Chondrocyte (in vitro differentiated cells): ENCODE measurements around the gene AP3M1. TPM values are rescaled to one million over a fixed set of nuclear protein-coding genes. Genes with fewer than 3 reads are reported as not detected.

Experiments
- DNase-seq: peaks from one replicate; pipeline ENCODE4 v3.0.0; 2021; ENCODE audit warnings: mixed read lengths, low spot score
- H3K27ac Mint-ChIP-seq: one replicate; pipeline ENCODE4 v1.8.0; 2021; ENCODE audit warnings: mild to moderate bottlenecking, moderate library complexity, mixed read lengths; ENCODE audit not compliant: unreplicated experiment
- H3K27me3 Mint-ChIP-seq: 2 replicates; pipeline ENCODE4 v1.8.0; 2021; ENCODE audit warnings: low read depth, mixed read lengths
- H3K36me3 Mint-ChIP-seq: 2 replicates; pipeline ENCODE4 v1.8.0; 2021; ENCODE audit warnings: low read depth, mixed read lengths
- H3K4me1 Mint-ChIP-seq: 2 replicates; pipeline ENCODE4 v1.8.0; 2021; ENCODE audit warnings: low read depth, mild to moderate bottlenecking, mixed read lengths
- H3K4me3 Mint-ChIP-seq: one replicate; pipeline ENCODE4 v1.8.0; 2021; ENCODE audit warnings: mild to moderate bottlenecking, moderate library complexity, mixed read lengths; ENCODE audit not compliant: unreplicated experiment
- H3K9me3 Mint-ChIP-seq: 2 replicates; pipeline ENCODE4 v1.8.0; 2021; ENCODE audit warnings: low read depth, mixed read lengths
- total RNA-seq: library from RNA; stranded (reverse); gene quantifications from 3 replicates; pipeline ENCODE4 v1.2.1, GENCODE V29; 2021
- TF ChIP-seq, protein P1 (sequence below): fragments of 200-600 bp; sonication (generic); IDR thresholded peaks from 2 replicates; pipeline ENCODE4 v1.5.0; 2021; ENCODE audit warnings: antibody characterized with exemption, mild to moderate bottlenecking, moderate library complexity

Gene AP3M1
- total RNA-seq, 1 donor from 2014 or later: 31.2 TPM

- DNase-seq: no peak
- H3K4me1 Mint-ChIP-seq: peaks cover 79% of the 10 kb centered on the region
- TF ChIP-seq, protein P1, sequence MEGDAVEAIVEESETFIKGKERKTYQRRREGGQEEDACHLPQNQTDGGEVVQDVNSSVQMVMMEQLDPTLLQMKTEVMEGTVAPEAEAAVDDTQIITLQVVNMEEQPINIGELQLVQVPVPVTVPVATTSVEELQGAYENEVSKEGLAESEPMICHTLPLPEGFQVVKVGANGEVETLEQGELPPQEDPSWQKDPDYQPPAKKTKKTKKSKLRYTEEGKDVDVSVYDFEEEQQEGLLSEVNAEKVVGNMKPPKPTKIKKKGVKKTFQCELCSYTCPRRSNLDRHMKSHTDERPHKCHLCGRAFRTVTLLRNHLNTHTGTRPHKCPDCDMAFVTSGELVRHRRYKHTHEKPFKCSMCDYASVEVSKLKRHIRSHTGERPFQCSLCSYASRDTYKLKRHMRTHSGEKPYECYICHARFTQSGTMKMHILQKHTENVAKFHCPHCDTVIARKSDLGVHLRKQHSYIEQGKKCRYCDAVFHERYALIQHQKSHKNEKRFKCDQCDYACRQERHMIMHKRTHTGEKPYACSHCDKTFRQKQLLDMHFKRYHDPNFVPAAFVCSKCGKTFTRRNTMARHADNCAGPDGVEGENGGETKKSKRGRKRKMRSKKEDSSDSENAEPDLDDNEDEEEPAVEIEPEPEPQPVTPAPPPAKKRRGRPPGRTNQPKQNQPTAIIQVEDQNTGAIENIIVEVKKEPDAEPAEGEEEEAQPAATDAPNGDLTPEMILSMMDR: no peak
- no peaks in the 10 kb centered on the region for H3K9me3 Mint-ChIP-seq
- H3K36me3 Mint-ChIP-seq: peaks cover 39% of the 10 kb centered on the region
- peak overlapping the region; percentile 11 for H3K4me3 Mint-ChIP-seq
- peak overlapping the region; percentile 90 for H3K27ac Mint-ChIP-seq
- H3K27me3 Mint-ChIP-seq: no peaks in the 10 kb centered on the region
Observed at GRCh38 chr10:74072503-74072902, 78.1 kb downstream of the AP3M1 start.

GRCh38 chr10:74071157-74071556, 79.5 kb downstream of the AP3M1 start:
- no peak for DNase-seq
- H3K36me3 Mint-ChIP-seq: peaks cover 33% of the 10 kb centered on the region
- no peak overlapping the region for H3K4me3 Mint-ChIP-seq
- TF ChIP-seq, protein P1: no peak
- H3K27ac Mint-ChIP-seq: peak overlapping the region; percentile 71
- H3K9me3 Mint-ChIP-seq: no peaks in the 10 kb centered on the region
- peaks cover 68% of the 10 kb centered on the region for H3K4me1 Mint-ChIP-seq
- no peaks in the 10 kb centered on the region for H3K27me3 Mint-ChIP-seq

Other genes starting within 250 kb of the AP3M1 start
- gene PLAU, start 239.7 kb downstream of the AP3M1 start, total RNA-seq: 54.2 to 84.9 TPM (median 54.8 TPM) in 3 replicates
- 429 to 498 TPM (median 485 TPM) in 3 replicates for gene VCL, start 152.7 kb downstream of the AP3M1 start, total RNA-seq
- 29.6 to 44.8 TPM (median 31.9 TPM) in 3 replicates for gene ADK, start 393 bp upstream of the AP3M1 start, total RNA-seq